Sigmoid colon (tissue), 4 donors: ENCODE results near the gene CORO2B.

Experiments used
- CTCF ChIP-seq, 4 experiments: fragments of 450-650 bp in 3 of 4; fragments of 200-600 bp in 1 of 4; IDR thresholded peaks; one replicate each; pipeline ENCODE4 v1.5.1; 2016 to 2019; ENCODE audit warnings: antibody characterized with exemption in 4 of 4, mild to moderate bottlenecking in 3 of 4, moderate library complexity in 2 of 4
- EP300 ChIP-seq, 4 donors: sonication (generic); formaldehyde crosslinking; IDR thresholded peaks; one replicate each; pipeline ENCODE4 v1.6.1; 2017; ENCODE audit warnings: antibody characterized with exemption in 4 of 4
- POLR2A ChIP-seq, 2 donors: fragments of 450-650 bp; IDR thresholded peaks; one replicate each; pipeline ENCODE4 v1.6.1; 2016; ENCODE audit warnings: antibody characterized with exemption in 2 of 2, mild to moderate bottlenecking in 2 of 2, moderate library complexity in 2 of 2

GRCh38 chr15:68608844-68609232 lies 30.0 kb downstream of the CORO2B start:
- TF ChIP-seq POLR2A (IDR thresholded peaks at IDR 0.05), result no peak
- TF ChIP-seq CTCF (IDR thresholded peaks at IDR 0.05), result no peak
- TF ChIP-seq EP300 (IDR thresholded peaks at IDR 0.05), result no peak
